NCI-H526 treated with DMSO at 0.1 percent for 48 hours (cell line): ENCODE results near the gene ZBTB25.

Source experiments
- DNase-seq: peaks from one replicate; lab custom pipeline; 2025; lab: John Stamatoyannopoulos, UW

ZBTB25 gene

DNA sequence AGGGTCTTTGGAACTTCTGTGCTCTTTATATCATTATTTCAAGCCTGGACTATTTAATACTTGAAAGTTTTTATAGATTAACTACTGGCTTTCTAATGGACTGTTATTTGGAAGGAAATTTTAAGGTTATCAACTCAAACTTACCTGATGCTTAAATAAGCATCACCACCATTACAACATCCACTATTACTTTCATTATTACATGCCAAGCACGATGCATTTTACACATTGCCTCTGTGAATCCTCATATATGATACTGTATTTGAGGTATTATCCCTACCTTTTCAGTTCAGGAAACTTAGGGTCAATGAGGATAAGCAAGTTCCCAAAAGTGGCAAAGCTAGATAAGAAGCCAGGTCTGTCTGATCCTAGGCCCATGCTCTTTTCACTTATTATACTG, 13.3 kb upstream of the ZBTB25 start:
- DNase-seq, result no peak

DNA sequence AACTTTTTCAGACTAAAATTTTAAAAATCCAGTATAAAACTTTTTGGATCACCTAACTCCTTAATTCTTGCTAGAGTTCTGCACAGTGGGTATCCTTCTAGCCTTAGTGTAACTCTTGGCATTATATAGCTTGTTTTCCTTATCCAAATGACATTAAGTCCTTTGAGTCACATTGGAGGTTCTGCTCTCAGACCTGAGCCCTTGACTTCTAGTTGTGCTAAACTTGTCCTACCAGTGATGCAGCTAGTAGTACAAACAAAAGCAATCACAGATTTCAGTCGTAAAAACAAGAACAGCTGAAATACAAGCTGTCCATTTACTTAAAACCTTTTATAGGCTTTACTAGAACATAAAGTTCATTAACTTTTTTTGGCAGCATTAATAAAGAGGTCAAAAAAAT, 11.4 kb upstream of the ZBTB25 start:
- DNase-seq, result no peak

- no peak for DNase-seq
Measured at GRCh38 chr14:64513271-64513670, 9.6 kb upstream of the ZBTB25 start.

DNA sequence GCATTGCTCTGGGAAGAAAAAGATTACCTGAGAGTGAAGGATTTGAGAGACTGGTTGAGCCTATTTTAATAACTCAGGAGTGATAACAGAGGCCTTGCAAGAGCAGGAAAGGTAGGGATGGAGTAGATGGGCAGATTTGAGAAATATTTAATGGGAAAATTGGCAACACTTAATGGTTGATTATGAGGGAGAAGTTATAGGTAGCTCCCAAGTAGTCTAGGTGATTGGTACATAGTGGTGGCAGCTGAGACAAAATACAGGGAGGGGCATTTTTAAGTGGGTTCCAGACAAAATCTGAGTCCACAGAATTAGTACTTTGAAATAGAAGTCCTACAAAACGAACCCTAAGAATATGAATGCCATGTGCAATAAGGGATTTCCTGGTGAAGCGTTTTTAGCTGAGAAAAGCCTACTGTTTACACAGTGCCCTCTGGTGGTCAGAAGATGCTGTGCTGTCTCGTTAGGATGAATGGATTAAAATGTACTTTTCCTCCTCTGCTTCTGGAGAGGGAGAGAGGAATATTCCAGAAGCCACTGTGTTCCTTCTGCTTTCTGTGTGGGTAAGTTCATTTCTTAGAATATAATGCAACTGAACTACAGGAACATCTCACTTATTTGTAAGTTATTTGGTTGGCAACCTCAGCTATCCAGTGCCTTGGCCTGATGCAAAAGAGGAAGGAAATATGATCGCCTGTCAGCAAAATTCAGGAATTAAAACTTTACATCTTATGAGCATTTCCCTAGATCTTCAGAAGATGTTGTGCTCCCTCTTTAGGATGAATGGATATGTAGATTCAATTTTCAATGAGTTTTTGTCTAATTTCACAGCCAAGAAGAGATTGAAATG, 7.4 kb upstream of the ZBTB25 start:
- peak; percentile 32 for DNase-seq

DNA sequence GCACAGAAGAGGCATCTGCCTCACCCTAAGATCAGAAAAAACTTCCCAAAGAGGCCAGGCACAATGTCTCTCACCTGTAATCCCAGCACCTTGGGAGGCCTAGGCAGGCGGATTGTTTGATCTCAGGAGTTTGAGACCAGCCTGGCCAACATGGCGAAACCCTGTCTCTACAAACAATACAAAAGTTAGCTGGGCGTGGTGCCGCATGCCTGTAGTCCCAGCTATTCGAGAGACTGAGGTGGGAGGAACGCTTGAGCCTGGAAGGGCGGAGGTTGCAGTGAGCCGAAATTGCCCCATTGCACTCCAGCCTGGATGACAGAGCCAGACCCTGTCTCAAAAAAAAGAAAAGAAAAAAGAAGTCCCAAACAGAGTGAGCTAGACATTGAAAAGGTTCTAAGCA, 5.4 kb upstream of the ZBTB25 start:
- no peak for DNase-seq

DNA sequence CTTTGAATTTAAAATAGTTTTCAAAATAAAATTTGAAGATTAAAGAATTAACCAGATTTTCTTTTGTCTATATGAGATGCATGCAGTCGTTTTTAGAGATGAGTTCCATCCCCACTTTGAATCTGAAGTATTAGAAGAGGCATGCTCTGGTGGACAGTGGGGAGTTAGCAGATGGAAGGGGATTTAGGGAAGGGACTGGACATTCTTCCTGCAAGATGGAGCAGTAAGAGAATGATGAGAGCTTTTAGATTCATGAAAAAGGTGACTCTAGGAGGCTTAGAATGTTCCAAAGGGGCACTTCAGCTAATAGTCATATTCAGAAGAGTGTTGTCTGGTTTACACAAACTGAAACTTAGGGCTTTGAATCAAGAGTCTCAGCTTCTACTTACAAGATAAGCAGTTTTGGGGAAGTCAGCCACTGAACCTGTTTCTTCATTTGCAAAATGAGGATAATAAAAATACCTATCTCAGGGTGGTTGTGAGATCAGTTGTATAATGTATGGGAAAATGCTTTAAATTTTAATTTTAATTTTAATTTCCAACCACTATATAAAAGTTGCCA, 4.7 kb upstream of the ZBTB25 start:
- DNase-seq, result no peak

DNA sequence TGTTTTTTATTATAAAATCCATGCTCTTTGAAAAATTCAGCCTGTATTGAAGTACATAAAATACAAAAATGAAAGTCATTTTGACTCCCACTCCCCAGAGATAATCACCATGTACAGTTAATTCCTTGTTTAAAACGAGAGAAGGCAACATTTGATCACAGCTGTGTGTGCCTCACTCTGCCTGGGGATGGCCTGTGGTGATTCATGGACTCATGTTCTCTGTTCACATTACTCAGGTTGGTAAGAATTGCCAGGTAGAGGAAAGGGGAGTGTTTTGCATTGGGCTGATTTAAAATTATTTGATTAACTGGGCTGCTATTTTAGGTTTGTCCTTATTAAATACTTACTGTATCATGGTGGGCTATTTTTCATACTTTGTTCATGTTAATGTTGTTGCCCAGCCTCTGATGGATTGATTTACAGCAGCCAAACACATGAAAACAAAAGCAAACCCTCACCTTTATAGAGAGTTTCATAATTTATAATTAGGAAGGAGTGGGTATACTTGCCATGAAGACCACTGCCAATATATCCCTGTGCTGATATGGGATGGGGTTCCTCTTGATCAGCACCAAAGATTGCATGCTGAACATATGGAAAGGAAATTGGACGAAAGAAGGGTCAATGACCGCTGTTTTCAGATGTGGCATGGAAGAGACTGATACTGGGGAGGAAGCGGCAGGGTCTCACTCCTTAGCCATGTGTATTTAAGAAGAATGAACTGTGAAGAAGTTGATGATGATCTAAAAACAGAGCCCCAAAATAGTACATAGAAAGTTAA, 3.9 kb upstream of the ZBTB25 start:
- no peak for DNase-seq

- DNase-seq, result no peak
Measured at GRCh38 chr14:64506721-64507120, 3.1 kb upstream of the ZBTB25 start.

- DNase-seq, result peak; percentile 80
Measured at GRCh38 chr14:64504897-64505794, 1.5 kb upstream of the ZBTB25 start.

- peak; percentile 84 for DNase-seq
Measured at GRCh38 chr14:64504310-64504896, 765 bp upstream of the ZBTB25 start, which contains the start of gene ZBTB1. Gene ZBTB1, plus strand, starts transcription at chr14:64504770. Its CDS starts 16,735 bp downstream, at chr14:64521505.

- DNase-seq, result peak; percentile 25
Measured at GRCh38 chr14:64502887-64503433, 678 bp downstream of the ZBTB25 start.

DNA sequence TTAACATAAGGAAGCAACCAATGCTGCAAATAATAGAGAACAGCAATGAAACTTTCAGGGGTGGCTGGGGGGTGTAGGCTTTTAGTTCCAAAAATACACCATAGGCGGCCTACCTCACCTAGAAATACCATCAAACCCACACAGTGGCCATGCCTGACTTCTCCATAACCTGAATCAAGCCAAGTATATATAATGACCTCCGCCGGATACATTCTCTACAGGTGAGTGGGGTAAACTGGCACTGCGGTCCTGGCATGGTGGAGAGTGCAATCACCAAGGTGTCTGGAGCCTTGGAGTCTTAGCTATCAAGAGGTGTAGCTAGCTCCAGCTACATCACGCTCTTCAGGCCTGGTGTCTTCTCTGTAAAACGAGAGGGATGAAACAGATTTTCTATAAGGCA, 1.2 kb downstream of the ZBTB25 start:
- no peak for DNase-seq

DNA sequence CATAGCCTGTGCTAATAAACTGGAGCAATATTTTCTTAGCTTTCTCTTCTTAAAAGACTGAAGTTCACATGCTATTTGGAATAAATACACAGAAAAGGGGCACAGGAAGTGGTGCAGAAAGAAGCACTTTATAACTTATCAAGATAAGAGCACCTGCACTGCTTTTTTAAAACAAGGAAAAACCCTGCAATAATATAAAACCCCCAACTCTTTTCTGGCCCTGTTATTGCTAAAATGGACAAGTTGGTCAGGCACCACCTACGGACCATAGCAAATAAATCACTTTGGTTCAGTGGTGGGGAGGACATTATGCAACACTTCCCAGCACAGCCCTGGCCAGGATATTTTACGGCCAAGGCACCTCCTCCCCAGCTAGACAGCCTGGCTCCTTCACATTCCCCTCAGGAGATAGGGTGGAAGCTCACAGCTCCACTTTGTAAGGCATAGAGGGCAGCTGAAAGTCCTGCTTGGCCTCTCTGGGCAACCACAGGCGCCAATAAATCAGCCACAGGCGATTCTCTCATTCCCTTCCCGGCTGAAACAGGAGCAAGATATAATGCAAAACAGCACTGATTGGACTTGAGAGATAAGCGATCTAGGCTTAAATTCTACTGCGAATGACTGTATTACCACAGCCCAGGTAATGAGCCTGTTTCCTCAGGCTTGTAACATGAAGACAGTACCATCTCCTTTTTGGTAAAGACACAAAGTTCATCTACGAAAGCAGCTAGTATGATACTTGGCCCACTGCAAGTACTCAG, 2.0 kb downstream of the ZBTB25 start:
- DNase-seq, result peak; percentile 81

DNA sequence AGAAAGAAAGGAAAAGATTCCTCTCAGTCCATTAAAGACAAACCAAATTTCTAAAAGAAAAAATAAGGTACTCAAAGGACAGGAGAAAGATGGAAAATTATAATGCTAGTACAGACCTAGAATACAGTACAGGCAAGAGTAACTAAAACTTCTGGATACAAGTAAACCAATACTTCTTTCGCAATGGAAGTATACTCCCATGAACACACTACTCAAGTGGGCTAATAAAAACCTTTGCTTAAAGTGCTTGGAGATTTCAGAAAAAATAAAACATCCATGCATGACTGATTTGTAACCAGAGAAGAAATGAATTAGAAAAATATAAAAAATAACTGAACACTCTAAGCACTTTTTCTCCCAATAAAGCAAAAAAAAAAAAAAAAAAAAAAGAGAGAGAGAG, 3.5 kb downstream of the ZBTB25 start:
- DNase-seq, result no peak

GRCh38 chr14:64496764-64497163, 6.9 kb downstream of the ZBTB25 start:
- DNase-seq, result no peak

DNA sequence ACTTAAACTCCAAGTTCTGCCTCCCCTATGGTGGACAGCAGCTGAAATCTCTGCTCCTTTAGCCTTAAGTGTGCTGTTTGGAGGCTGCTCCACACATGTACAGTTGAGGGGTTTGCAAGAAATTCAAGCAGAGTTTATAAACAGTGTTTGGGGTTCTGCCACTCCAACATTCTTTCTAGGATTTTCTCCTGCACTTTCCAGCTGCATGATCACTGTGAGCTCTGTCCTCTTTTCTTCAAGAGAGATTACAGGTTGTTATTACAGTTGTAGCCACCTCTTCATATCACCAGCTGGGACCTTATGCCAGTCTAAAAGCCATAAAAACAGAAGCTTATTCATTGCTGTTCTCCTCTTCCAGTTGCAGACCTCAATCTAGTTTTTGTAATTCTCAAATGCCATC, 8.4 kb downstream of the ZBTB25 start:
- no peak for DNase-seq

DNA sequence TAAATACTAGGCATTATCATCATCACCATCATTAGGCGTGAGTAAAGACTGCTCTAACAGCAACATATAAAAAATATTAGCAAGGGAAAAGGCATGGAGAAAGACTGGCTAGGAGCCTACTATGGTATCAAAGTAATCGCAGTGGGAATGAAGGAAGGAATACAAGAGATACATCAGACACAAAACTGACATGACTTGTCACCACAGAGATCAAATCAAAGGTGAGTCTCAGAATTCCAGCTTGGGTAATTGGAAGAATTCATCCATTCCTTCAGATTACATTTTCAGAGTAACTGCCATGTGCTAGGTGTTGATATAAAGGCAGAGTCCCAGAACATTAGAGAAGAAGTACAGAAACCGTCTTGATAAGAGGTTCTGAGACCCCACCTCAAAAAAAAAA, 10.2 kb downstream of the ZBTB25 start:
- DNase-seq, result no peak

DNA sequence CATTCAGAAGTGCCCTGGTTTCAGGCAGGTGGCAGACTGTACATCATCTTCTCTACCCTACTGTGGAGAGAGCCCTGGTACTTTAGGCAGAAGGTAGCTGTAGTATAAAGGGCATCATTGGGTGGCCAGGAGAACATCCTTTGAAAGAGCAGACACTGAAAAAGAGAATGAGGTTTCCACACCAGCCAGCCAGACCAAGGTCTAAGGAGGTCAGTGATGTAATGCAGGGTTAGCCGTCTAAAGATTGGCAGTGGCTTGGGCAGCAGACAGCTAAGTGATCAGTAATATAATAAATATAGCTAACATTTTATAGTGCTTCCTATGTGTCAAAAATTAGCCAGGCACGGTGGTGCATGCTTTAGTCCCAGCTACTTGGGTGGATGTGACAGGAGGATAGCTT, 12.0 kb downstream of the ZBTB25 start:
- no peak for DNase-seq

GRCh38 chr14:64488590-64489099, 15.0 kb downstream of the ZBTB25 start:
- DNase-seq, result no peak

DNA sequence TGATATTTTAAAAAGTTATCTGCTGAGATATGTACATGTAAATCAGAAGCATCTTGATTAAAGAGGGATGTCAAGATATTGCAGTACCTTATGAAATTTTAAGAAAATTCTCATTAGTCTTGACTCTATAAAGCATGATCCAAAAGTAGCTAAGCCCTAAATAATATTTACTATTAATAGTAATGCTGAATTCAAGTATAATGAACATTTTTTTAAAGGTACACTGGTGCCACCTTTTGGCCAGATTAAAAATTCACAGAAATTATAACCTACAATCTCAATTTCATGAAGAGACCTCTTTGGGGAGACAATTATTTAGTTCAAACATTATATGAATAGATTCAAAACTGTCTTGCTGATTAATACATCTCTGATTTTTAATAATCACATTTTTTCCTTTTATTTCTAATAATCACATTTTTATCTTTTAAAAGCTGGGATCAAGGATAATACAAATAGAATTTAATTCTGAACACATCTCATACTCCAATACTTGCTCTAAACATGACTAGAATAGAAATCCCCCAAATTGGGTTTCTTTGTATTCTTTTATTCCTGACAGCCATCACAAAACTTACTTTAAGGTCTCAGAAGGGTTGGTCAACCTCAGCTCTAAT, 24.9 kb downstream of the ZBTB25 start:
- no peak for DNase-seq
